Measurements from ENCODE around the gene MOGAT2. TPM values are rescaled to one million over a fixed set of nuclear protein-coding genes. Genes with fewer than 3 reads are reported as not detected.

The MOGAT2 gene
- total and polyA plus RNA-seq, 2 of the 13 experiments (the other 11 are each of a cell fraction or from before 2014, with no cell fraction given), result 27.2 to 27.8 TPM

DNA sequence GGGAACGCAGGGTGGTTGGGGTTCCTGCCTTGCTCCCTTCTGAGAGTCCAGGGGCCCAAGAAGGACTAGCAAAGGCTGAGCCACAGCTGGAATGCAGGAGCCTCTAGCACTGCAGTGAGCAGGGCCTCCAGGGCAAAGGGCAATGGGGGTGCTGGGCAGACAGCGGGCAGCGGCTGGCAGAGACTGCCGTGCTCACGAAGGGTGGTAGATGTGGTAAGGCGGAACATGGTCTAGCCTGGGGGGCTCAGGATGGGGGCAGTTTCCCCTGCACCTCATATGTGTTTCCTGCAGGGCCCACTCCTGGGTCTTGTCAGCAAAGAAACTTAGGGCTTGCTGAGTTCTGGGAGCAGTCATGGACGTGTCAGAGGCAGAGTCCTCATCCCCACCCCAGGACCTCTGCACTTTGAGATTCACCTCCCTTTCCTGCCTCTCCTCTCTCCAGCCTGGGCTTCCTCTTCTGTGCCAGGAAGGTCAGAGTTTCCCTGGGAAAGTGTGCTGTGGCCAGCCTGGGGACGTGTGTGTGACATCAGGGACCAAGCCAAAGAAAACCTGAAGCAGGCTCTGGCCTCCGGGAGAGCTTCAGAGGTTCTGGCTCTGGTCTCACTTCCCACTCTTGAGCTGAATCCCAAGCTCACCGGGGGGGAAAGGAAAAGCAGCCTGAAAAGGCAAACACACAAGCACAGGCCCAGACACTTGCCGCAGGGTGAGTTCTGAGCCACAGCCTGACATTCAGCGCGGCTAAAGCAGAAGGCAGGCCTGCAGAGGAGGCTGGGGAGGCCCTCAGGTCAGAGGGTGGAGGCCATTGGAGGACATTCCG lies 4.4 kb downstream of the MOGAT2 start (continued):
- TF ChIP-seq KDM5B (CRISPR knock-in tag; IDR thresholded peaks at IDR 0.05; ENCODE audit: borderline replicate concordance) (peak; percentile 89), ZSCAN31 (CRISPR knock-in tag; IDR thresholded peaks at IDR 0.05; ENCODE audit: low read depth) (0 out of 2 replicates have a peak, but pooled peaks have one; percentile 49), ZMAT3 (CRISPR knock-in tag; conservative IDR thresholded peaks at IDR 0.05) (no peak), KLF12 (CRISPR knock-in tag; IDR thresholded peaks at IDR 0.05; ENCODE audit: borderline replicate concordance) (peak; percentile 71; the same call in 1 of the 2 replicates), ZNF589 (CRISPR knock-in tag; conservative IDR thresholded peaks at IDR 0.05) (no peak), ETV6 (CRISPR knock-in tag; conservative IDR thresholded peaks at IDR 0.05) (no peak), ZFP41 (CRISPR knock-in tag; IDR thresholded peaks at IDR 0.05; ENCODE audit: borderline replicate concordance) (no peak), ATF1 (CRISPR knock-in tag; IDR thresholded peaks at IDR 0.05) (0 out of 2 replicates have a peak, but pooled peaks have one; percentile 21), ZNF569 (CRISPR knock-in tag; IDR thresholded peaks at IDR 0.05; ENCODE audit: borderline replicate concordance) (no peak), ZNF703 (CRISPR knock-in tag; IDR thresholded peaks at IDR 0.05; ENCODE audit: borderline replicate concordance) (no peak), HNRNPH1 (optimal IDR thresholded peaks at IDR 0.05; ENCODE audit: low read depth, low read length) (no peak), ESRRA (CRISPR knock-in tag; IDR thresholded peaks at IDR 0.05; ENCODE audit: low read depth) (peak; percentile 77), ZNF781 (CRISPR knock-in tag; IDR thresholded peaks at IDR 0.05; ENCODE audit: borderline replicate concordance, not compliant biosample characterization) (peak; percentile 55), TAF1 (CRISPR knock-in tag; IDR thresholded peaks at IDR 0.05) (peak; percentile 36; the same call in 1 of the 2 replicates), NAIF1 (CRISPR knock-in tag; IDR thresholded peaks at IDR 0.05; ENCODE audit: borderline replicate concordance) (no peak; the same call in 1 of the 2 replicates), NCOA2 (CRISPR knock-in tag; IDR thresholded peaks at IDR 0.05) (no peak), MAF1 (CRISPR knock-in tag; IDR thresholded peaks at IDR 0.05; ENCODE audit: borderline replicate concordance) (0 out of 2 replicates have a peak, but pooled peaks have one; percentile 60), ZNF709 (CRISPR knock-in tag; IDR thresholded peaks at IDR 0.05) (no peak), ZNF160 (CRISPR knock-in tag; IDR thresholded peaks at IDR 0.05) (no peak)
- TF ChIP-seq, protein P1, sequence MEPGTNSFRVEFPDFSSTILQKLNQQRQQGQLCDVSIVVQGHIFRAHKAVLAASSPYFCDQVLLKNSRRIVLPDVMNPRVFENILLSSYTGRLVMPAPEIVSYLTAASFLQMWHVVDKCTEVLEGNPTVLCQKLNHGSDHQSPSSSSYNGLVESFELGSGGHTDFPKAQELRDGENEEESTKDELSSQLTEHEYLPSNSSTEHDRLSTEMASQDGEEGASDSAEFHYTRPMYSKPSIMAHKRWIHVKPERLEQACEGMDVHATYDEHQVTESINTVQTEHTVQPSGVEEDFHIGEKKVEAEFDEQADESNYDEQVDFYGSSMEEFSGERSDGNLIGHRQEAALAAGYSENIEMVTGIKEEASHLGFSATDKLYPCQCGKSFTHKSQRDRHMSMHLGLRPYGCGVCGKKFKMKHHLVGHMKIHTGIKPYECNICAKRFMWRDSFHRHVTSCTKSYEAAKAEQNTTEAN (CRISPR knock-in tag; conservative IDR thresholded peaks at IDR 0.05), result no peak
- TF ChIP-seq, protein P2, sequence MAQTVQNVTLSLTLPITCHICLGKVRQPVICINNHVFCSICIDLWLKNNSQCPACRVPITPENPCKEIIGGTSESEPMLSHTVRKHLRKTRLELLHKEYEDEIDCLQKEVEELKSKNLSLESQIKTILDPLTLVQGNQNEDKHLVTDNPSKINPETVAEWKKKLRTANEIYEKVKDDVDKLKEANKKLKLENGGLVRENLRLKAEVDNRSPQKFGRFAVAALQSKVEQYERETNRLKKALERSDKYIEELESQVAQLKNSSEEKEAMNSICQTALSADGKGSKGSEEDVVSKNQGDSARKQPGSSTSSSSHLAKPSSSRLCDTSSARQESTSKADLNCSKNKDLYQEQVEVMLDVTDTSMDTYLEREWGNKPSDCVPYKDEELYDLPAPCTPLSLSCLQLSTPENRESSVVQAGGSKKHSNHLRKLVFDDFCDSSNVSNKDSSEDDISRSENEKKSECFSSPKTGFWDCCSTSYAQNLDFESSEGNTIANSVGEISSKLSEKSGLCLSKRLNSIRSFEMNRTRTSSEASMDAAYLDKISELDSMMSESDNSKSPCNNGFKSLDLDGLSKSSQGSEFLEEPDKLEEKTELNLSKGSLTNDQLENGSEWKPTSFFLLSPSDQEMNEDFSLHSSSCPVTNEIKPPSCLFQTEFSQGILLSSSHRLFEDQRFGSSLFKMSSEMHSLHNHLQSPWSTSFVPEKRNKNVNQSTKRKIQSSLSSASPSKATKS (CRISPR knock-in tag; IDR thresholded peaks at IDR 0.05), result no peak
- TF ChIP-seq, protein P3, sequence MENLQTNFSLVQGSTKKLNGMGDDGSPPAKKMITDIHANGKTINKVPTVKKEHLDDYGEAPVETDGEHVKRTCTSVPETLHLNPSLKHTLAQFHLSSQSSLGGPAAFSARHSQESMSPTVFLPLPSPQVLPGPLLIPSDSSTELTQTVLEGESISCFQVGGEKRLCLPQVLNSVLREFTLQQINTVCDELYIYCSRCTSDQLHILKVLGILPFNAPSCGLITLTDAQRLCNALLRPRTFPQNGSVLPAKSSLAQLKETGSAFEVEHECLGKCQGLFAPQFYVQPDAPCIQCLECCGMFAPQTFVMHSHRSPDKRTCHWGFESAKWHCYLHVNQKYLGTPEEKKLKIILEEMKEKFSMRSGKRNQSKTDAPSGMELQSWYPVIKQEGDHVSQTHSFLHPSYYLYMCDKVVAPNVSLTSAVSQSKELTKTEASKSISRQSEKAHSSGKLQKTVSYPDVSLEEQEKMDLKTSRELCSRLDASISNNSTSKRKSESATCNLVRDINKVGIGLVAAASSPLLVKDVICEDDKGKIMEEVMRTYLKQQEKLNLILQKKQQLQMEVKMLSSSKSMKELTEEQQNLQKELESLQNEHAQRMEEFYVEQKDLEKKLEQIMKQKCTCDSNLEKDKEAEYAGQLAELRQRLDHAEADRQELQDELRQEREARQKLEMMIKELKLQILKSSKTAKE (CRISPR knock-in tag; IDR thresholded peaks at IDR 0.05; ENCODE audit: borderline replicate concordance), result no peak
- TF ChIP-seq, protein P4, sequence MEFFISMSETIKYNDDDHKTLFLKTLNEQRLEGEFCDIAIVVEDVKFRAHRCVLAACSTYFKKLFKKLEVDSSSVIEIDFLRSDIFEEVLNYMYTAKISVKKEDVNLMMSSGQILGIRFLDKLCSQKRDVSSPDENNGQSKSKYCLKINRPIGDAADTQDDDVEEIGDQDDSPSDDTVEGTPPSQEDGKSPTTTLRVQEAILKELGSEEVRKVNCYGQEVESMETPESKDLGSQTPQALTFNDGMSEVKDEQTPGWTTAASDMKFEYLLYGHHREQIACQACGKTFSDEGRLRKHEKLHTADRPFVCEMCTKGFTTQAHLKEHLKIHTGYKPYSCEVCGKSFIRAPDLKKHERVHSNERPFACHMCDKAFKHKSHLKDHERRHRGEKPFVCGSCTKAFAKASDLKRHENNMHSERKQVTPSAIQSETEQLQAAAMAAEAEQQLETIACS (CRISPR knock-in tag; IDR thresholded peaks at IDR 0.05), result no peak
